Left renal cortex interstitium (tissue), 4 donors: ENCODE data around the gene GNPAT. TPM values are rescaled to one million over a fixed set of nuclear protein-coding genes. Genes with fewer than 3 reads are reported as not detected.

ENCODE experiments used
- DNase-seq, 4 donors: peaks; one replicate each; pipeline ENCODE4 v3.0.0-alpha.2; 2013; ENCODE audit warnings: low read depth in 4 of 4, low spot score in 2 of 4, missing footprints in 1 of 4
- polyA plus RNA-seq, 4 donors: library from polyadenylated mRNA; unstranded; fragments of 120-200 nt; gene quantifications; one replicate each; pipeline ENCODE4 v1.2.1, GENCODE V29; 2013; ENCODE audit not compliant: insufficient read length in 4 of 4

GNPAT gene
- 10 to 100 TPM; 59.9 to 77.3 (median 62.9) TPM for polyA plus RNA-seq

DNA sequence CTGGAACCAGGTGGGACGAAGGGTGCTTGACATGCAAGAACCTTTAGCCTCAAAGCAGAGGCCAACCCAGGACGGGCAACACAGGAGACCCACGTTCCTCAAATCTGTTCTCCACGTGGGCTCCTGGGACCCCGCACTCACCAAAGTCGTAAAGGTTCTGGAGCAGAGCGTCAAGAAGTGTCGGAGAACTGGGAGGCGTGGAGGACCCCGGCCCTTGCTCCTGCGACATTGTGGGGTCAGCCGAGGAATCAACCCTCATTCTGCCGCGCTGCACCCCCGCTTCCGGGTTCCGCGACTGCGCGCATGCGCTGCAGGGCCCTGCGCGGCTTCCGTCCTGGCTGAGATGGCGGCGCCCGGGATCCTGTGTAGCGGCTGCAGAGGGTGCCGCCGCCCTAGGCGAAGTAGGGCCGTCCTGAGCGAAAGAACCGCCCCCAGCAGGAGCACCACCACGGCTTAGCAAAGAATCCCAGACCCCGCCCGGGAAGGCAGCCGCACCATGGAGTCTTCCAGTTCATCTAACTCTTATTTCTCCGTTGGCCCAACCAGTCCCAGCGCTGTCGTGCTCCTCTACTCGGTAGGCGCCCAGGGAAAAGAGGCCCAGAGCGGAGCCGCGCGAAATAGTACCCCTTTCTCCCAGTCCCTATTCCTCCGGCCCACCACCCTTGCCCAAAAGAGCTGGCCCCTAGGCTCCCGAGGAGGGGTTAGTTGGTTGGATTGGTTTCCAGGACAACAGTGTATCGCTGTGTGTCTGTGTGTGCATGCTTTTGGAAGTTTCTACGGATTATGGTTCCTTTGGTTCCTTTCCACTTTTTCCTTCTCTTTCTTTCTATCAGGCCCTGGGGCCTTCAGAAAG lies at the start of gene GNPAT:
Gene GNPAT (plus strand): TSS at position 330 of the 853 bp plus-strand sequence. CDS start 167 bp downstream, at position 497.
- peak; percentile 68 to 83 (median 73) for DNase-seq

- peak in 3 of 4 donors; percentile 20 to 45 (median 34) for DNase-seq
Observed at GRCh38 chr1:231192620-231193163, 48.3 kb upstream of the GNPAT start.

DNA sequence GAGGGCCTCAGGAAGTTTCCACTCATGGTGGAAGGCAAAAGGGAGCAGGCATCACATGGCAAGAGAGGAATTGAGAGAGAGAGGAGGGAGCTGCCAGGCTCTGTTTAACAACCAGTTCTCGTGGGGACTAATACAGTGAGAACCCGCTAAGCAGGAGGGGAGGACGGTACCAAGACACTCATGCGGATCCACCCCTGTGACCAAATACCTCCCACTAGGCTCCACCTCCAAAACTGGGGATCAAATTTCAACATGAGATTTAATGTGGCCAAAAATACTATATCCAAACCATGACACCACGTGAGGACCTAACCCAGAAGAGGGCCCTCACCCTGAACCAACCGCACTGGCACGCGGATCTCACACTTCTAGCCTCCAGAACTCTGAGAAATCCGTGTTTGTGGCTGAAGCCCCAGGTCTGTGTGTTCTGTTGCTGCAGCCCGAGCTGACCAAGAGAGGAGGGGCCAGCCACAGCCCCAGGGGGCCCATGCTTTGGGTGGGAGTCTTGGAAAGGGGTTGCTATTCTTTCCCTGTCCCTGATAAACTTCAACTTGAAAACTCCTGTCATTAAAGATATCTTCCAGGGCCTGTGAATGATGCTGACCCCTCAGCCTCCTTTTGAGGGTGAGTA lies 47.2 kb upstream of the GNPAT start:
- DNase-seq: no peak

DNA sequence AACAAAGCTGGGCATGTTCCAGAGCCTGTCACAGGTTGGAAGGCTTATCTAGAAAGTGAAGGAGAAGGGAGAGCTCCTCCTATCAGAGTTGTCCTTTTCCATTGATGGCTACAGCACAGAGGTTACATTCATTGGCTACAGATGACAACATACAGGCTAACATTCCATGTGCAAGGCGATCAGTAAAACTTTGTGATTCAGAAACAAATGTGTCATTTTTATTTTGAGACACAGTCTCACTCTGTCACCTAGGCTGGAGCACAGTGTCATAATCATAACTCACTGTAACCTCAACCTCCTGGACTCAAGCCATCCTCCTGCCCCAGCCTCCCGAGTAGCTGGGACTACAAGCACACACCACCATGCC lies 46.6 kb upstream of the GNPAT start:
- DNase-seq: no peak

GRCh38 chr1:231194843-231195516 lies 46.0 kb upstream of the GNPAT start:
- DNase-seq: no peak

- DNase-seq: no peak
Observed at GRCh38 chr1:231196307-231196706, 44.7 kb upstream of the GNPAT start.

DNA sequence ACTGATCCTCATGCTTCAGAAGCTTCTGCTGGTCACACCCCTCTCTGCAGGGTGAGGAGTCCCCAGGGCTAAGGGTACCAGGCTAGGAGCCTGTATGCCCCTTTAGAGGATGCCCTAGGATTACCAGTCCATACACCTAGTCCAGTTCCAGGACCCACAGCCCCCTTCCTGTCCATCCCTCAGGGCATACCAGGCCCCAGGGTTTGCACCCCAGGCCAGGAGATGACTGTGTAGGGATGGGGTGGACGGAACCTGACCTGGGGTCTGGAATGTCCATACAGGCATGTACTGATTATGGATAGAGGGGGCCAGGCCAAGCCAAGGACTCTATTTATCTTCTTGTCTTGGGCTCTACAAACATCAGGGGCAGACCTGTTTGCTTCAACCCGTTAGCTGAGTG lies 44.3 kb upstream of the GNPAT start:
- no peak for DNase-seq

- no peak for DNase-seq
Observed at GRCh38 chr1:231199868-231200267, 41.1 kb upstream of the GNPAT start.

DNA sequence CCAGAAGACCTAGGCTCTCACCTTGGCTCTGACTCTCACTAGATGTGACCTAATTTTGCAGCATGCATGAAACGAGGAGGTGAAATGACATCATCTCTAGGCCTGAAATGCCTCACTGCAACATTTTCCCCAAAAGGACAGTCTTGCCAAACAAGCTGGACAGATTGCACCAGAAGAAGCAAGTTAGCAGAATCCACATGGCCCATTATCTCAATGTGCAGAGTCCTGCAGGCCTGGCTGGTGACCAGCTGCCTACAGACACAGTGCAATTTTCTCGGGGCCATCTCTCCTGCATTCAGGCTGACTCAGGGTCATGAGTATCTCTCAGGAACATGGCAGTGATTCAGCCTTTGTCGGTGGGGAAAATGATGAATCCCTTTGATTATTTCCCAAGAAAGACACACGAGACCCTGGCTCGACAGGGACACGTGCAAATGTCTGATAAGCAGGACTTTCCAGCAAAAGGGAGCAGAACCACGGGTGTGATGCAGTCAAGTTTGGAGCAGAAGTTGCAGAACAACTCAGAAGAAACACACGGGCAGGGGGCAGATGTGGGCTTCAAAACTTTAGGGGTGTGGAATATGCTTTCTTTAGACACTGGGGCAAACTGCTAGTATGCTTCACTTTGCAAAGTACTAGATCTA lies 40.5 kb upstream of the GNPAT start:
- DNase-seq: no peak

GRCh38 chr1:231201375-231201978 lies 39.5 kb upstream of the GNPAT start:
- no peak for DNase-seq

- no peak for DNase-seq
Observed at GRCh38 chr1:231201979-231202633, 38.9 kb upstream of the GNPAT start.

DNA sequence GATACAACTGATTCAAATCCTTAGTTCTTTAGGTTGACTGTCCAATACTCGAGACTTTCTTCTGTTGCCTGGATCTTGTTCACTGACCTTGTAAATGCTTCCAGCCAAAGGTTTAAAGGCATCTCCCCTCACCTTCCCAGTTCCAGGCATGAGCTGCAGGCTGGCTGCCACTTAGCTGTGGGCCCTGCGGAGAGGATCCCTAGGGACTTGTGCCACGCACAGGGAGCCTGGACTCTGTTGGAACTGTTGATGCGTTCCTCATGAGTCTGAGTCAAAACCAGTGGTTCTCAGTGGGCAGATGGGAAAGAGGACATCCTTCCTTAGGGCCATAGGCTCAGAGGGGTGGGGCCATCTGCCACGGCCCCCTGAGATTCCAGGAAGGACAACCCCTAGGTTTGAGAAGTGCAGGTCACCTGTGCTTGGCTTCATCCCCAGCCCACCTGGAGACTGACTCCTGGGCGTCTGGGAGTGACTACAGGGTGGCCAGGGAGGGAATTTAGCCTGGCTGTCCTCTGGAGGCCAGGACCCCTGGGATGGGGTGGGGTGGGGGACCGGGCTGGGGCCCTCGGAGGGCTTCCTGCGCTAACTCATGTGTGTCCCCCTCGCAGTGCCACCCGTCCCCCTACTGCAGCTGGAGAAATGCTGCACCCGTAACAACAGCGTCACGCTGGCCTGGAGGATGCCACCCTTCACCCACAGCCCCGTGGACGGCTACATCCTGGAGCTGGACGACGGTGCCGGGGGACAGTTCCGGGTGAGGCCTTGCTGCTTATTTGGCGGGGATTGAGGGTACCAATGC lies 37.6 kb upstream of the GNPAT start:
- DNase-seq: no peak

- no peak for DNase-seq
Observed at GRCh38 chr1:231206856-231207255, 34.2 kb upstream of the GNPAT start.

DNA sequence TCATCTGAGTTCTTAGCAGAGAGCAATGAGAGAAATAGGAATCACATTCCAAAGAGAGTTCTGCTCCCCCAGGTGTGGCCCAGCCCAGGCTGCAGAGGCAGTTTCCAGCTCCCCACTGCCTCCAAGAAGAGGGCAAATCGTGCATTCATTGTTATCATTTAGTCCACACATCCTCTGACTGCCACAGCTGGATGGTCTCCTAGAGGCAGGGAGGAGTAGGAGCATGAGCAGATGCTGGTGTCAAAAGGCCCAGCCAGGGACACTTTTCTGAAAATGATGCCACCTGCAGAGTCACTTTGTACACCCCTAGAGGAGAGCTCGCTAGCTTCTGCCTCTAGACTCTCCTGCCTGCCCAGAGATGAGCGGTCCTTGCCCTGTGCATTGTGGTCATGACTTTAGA lies 33.6 kb upstream of the GNPAT start:
- no peak for DNase-seq

GRCh38 chr1:231208980-231209379 lies 32.0 kb upstream of the GNPAT start:
- DNase-seq: no peak

DNA sequence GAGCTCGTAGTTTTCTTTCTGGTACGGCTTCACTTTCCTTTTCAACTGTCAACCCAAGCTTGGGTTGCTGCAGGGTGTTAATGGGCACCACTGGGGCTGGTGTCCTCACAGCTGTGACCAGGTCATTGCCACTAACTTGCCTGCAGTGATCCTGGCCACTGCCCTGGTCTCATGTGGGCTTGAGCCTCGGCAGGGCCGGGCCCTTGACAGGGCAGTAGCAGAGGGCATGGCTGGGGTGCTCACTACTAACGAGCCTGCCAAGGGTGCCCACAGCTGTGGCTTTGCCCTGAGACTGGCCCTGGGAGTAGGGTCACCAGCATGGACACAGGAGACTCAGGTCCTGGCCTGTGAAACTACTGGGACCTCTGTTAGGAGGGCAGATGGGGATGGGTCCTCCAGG lies 31.5 kb upstream of the GNPAT start:
- no peak for DNase-seq

- DNase-seq: no peak
Observed at GRCh38 chr1:231210126-231210525, 30.9 kb upstream of the GNPAT start.

DNA sequence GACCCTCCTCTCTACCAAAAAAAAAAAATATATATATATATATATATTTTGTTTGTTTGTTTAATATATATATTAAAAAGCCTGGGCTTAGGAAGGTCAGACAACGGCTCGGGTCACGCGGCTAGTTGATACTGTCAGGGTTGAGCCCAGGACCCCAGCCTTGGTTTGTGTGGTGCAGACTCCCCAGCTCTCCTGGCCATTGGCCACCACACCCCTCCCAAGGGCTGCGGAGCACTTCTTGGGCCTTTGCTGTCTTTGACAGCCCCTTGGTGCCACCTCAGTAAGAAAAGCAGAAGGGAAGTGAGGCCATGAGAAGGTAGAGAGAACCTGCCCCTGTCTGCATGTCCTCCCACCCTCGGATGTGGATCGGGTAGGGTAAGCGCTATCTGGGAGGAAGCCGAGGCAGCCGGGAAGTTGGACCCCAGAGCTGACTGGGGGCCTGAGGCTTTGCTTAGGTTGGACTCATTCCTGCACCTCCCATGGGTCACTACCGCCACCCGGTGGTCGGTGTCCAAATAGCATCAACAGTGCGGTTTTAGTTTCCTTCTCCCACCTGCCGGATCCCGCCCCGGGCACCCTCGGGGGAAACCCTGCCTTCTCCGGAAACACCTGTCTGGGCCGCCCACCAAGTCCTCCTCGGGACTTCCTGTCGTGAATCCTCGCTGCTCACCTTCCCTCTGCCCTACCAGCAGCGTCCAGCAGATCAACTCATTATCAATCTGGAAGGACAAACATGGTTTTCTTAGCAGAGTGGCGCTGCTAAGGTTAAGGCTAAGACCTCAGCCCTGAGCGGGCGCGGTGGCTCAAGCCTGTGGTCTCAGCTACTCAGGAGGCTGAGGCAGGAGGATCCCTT lies 29.8 kb upstream of the GNPAT start:
- DNase-seq: peak; percentile 53 to 79 (median 66)
